Measurements from ENCODE around the gene FCER2. TPM values are rescaled to one million over a fixed set of nuclear protein-coding genes. Genes with fewer than 3 reads are reported as not detected.

Gene FCER2
- total RNA-seq, 1 experiment from 2014 or later = not detected

DNA sequence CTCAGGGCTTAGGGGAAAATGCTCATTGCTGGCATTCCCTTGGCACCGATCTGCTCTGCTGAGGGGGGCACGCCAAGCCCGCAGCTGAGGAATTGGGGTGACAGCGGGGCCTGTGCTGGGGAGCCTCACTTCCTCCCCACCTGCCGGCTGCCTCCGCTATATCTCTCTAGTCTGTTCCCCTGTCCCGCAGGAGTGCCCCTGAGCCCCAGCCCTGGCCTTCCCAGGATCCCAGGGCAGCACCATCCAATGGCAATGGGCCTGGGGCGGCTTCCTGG is 55.6 kb downstream of the FCER2 start:
- Histone ChIP-seq H2BK12ac (ENCODE audit: insufficient read length, low read depth, low read length) (no peak overlapping the region), H2AFZ (ENCODE audit: low read length) (no peak overlapping the region), H4K8ac (replicated peaks; ENCODE audit: insufficient read length, low read depth, low read length) (no peak overlapping the region), H3K27me3 (ENCODE audit: insufficient read depth, low read length) (no peaks in the 10 kb centered on the region), H3K4me1 (ENCODE audit: insufficient read depth, low read length) (no peaks in the 10 kb centered on the region), H3K9ac (ENCODE audit: extremely low read depth, insufficient read length, low read length) (no peak overlapping the region), H3K23ac (ENCODE audit: insufficient read length, low read depth, low read length) (no peak overlapping the region), H3T11ph (ENCODE audit: low read length) (no peak overlapping the region), H3K9me3 (ENCODE audit: control insufficient read depth, low read depth, low read length) (no peaks in the 10 kb centered on the region), H3K14ac (ENCODE audit: insufficient read depth, low read length) (no peak overlapping the region), H4K20me1 (ENCODE audit: control insufficient read depth, insufficient read depth, insufficient read length) (no peaks in the 10 kb centered on the region), H3K27ac (ENCODE audit: insufficient read length, low read depth, low read length) (no peak overlapping the region), H3K4ac (ENCODE audit: low read depth, low read length) (no peak overlapping the region), H2AK5ac (ENCODE audit: insufficient read length, low read length) (no peak overlapping the region), H3K56ac (ENCODE audit: insufficient read length, low read depth, low read length) (no peak overlapping the region), H4K5ac (ENCODE audit: insufficient read length, low read depth, low read length) (no peak overlapping the region), H2BK20ac (ENCODE audit: low read depth, low read length, poor library complexity, severe bottlenecking) (no peak overlapping the region), H4K91ac (ENCODE audit: insufficient read length, low read depth, low read length) (no peak overlapping the region), H3K79me2 (ENCODE audit: insufficient read depth, low read length) (no peaks in the 10 kb centered on the region), H3K4me2 (ENCODE audit: insufficient read depth, insufficient read length, low read length) (no peak overlapping the region), H2BK120ac (ENCODE audit: low read depth, low read length, poor library complexity, severe bottlenecking) (no peak overlapping the region), H2BK5ac (ENCODE audit: insufficient read length, low read length) (no peak overlapping the region), H3K18ac (ENCODE audit: insufficient read length, low read depth, low read length) (no peak overlapping the region), H3K79me1 (ENCODE audit: insufficient read depth, low read depth, low read length, poor library complexity, severe bottlenecking) (no peaks in the 10 kb centered on the region), H3K23me2 (ENCODE audit: insufficient read length, low read depth, low read length, poor library complexity, severe bottlenecking) (no peaks in the 10 kb centered on the region), H2BK15ac (ENCODE audit: low read depth, low read length) (no peak overlapping the region)
- DNase-seq = no peak
- TF ChIP-seq, protein P1, sequence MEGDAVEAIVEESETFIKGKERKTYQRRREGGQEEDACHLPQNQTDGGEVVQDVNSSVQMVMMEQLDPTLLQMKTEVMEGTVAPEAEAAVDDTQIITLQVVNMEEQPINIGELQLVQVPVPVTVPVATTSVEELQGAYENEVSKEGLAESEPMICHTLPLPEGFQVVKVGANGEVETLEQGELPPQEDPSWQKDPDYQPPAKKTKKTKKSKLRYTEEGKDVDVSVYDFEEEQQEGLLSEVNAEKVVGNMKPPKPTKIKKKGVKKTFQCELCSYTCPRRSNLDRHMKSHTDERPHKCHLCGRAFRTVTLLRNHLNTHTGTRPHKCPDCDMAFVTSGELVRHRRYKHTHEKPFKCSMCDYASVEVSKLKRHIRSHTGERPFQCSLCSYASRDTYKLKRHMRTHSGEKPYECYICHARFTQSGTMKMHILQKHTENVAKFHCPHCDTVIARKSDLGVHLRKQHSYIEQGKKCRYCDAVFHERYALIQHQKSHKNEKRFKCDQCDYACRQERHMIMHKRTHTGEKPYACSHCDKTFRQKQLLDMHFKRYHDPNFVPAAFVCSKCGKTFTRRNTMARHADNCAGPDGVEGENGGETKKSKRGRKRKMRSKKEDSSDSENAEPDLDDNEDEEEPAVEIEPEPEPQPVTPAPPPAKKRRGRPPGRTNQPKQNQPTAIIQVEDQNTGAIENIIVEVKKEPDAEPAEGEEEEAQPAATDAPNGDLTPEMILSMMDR (conservative IDR thresholded peaks at IDR 0.05) = no peak
- Mint-ChIP-seq H3K27me3 (ENCODE audit: low read depth) (peaks cover 19% of the 10 kb centered on the region), H3K27ac (no peak overlapping the region), H3K4me3 (no peak overlapping the region), H3K36me3 (ENCODE audit: insufficient read depth in 1 of 3, low read depth in 3 of 3) (peaks cover 2 to 16% (median 7%) of the 10 kb centered on the region in 3 experiments; a peak in 4 of 7 replicates), H3K9me3 (no peaks in the 10 kb centered on the region; a peak in 1 of 5 replicates), H3K4me1 (peaks cover 0 to 8% of the 10 kb centered on the region in 2 experiments; a peak in 2 of 4 replicates)
- no CpG with 5 or more reads among the region's 8 CpGs for WGBS (ENCODE audit: extremely low coverage, insufficient read length, low lambda C conversion rate)
